Measurements from ENCODE around the gene PHOSPHO1. TPM values are rescaled to one million over a fixed set of nuclear protein-coding genes. Genes with fewer than 3 reads are reported as not detected.

The PHOSPHO1 gene
- total and polyA plus RNA-seq, 2 of the 13 experiments (the other 11 are each of a cell fraction or from before 2014, with no cell fraction given) = not detected

DNA sequence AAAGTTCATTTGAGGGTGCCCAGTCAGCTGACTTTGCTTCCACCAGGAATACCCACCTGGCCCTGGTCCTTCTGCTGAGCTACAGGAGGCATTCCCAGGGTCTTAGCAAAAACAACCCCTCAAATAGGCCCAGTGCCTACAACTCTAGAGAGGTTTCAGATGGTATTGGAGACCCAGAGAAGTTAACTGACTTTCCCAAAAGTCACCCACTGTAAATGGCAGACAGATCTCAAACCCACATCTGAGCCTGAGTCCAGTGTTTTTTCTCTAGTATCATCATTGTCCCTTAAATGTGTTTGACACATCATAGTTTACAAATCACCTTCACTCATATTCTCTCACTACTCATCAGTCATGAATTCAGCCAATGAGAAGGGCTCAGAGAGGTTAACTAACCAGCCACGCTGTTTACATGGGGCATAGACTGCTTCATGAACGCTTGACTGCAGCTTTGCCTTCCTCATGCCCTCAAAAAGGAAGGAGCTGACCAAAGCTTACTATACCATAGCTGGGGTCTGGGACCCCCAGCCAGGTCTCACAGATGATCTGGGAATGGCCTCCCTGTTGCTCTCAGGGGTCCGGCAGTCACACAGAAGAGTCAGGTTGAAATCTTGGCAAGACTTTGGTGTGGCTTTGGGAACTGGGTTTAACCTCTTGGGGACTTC lies 3.7 kb downstream of the PHOSPHO1 start:
- no peaks in the 10 kb centered on the region for H3K9me3 ChIP-seq (ENCODE audit: low read length)
- BruUV-seq (replicated peaks) = no TSS peak
- peaks cover 13 to 85% of the 10 kb centered on the region in 2 experiments; a peak in 4 of 5 replicates for H3K27me3 ChIP-seq (ENCODE audit: control insufficient read depth in 1 of 2, insufficient read depth in 2 of 2, low read length in 2 of 2)
- H3K4me2 ChIP-seq (ENCODE audit: low read depth, low read length) = no peak overlapping the region
- H3K27ac ChIP-seq (ENCODE audit: extremely low read length, insufficient read depth, low read length) = no peak overlapping the region
- 16% methylated on average over 3 of the region's 3 CpGs for WGBS (ENCODE audit: low lambda C conversion rate)
- ATAC-seq (no peak), DNase-seq (ENCODE audit: low spot score) (no peak), FAIRE-seq (no peak)
- peaks cover 45% of the 10 kb centered on the region for H3K4me1 ChIP-seq (ENCODE audit: insufficient read depth, low read length)
- TF ChIP-seq SRF (IDR thresholded peaks at IDR 0.05; ENCODE audit: low read depth, low read length) (no peak), ZNF317 (CRISPR knock-in tag; IDR thresholded peaks at IDR 0.05) (0 out of 2 replicates have a peak, but pooled peaks have one; percentile 30)
- ChIA-PET CTCF (ENCODE audit: low intra/inter-chr PET ratio, low total read pairs) (interaction anchor here (0.7 to 2.4 kb wide), 2 partner anchors 46 to 555 kb away, joined by 3 to 21 read pairs; no protein-coding TSS in a partner anchor), POLR2A (no interaction called here)
- intact Hi-C loops (cut with micrococcal nuclease; ENCODE audit: unreplicated experiment) (loop anchor here (2.0 kb wide), 1 partner anchor 46 kb away; no protein-coding TSS in a partner anchor), in situ Hi-C loops (cut with HindIII; ENCODE audit: extremely low pct_ligation_motif_present, low pct_unique_long_range_greater_than_20kb) (loop anchor here (5.0 kb wide), 1 partner anchor 45 kb away; no protein-coding TSS in a partner anchor)
- no peak overlapping the region for H2AFZ ChIP-seq (ENCODE audit: low read length)
- H4K20me1 ChIP-seq (ENCODE audit: insufficient read depth, low read length) = no peaks in the 10 kb centered on the region
- H3K79me2 ChIP-seq (ENCODE audit: insufficient read depth, low read length) = no peaks in the 10 kb centered on the region
- no peaks in the 10 kb centered on the region for H3K36me3 ChIP-seq (replicated peaks in 1 of 2; ENCODE audit: control insufficient read depth in 1 of 2, insufficient read depth in 2 of 2, low read length in 2 of 2)
- H3K4me3 ChIP-seq (replicated peaks in 1 of 3; ENCODE audit: insufficient read depth in 1 of 3, low read depth in 2 of 3, low read length in 3 of 3) = no peak overlapping the region
- no peak overlapping the region for H3K9ac ChIP-seq (ENCODE audit: insufficient read depth, low read depth, low read length)

DNA sequence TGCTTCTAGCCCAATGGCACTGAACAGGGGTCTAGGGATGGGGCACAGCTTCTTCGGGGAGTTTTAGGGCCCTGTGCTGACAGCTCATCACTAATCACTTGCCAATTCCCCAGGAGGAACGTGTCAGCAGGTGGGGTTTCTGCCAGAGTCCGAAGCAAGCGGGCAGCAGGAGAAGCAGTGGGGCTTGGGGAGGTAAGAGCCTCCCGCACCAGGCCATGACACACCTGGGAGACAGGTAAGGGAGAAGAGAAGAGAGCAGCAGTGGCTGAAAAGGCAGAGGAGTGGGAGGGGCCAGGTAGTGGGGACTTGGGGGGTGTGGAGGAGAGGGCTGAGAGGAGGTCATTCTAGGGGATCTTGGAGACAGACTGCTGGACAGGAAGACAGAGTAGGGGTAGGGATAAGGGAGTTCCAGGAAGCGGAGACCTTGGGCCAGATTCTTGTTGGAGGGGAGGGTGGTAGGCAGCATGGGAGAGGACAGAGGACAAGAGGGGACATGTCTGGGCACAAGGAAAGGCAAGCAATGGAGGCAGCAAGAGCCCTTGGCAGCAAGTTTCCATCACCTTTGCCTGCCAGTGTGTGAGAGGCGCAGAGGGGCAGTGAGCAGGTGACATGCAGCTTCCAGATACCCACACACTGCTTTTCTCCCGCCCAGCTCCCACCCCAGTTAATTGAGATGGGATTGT lies 4.9 kb downstream of the PHOSPHO1 start:
- ChIA-PET CTCF (ENCODE audit: low intra/inter-chr PET ratio, low total read pairs) (interaction anchor here (2.4 kb wide), 1 partner anchor 45 kb away, joined by 21 read pairs; no protein-coding TSS in a partner anchor), POLR2A (no interaction called here)
- Histone ChIP-seq H3K36me3 (replicated peaks in 1 of 2; ENCODE audit: control insufficient read depth in 1 of 2, insufficient read depth in 2 of 2, low read length in 2 of 2) (no peaks in the 10 kb centered on the region), H3K79me2 (ENCODE audit: insufficient read depth, low read length) (no peaks in the 10 kb centered on the region), H3K4me2 (ENCODE audit: low read depth, low read length) (no peak overlapping the region), H3K9ac (ENCODE audit: insufficient read depth, low read depth, low read length) (no peak overlapping the region), H3K4me3 (replicated peaks in 1 of 3; ENCODE audit: insufficient read depth in 1 of 3, low read depth in 2 of 3, low read length in 3 of 3) (no peak overlapping the region), H3K9me3 (ENCODE audit: low read length) (no peaks in the 10 kb centered on the region), H3K4me1 (ENCODE audit: insufficient read depth, low read length) (peaks cover 37% of the 10 kb centered on the region), H2AFZ (ENCODE audit: low read length) (no peak overlapping the region), H3K27me3 (ENCODE audit: control insufficient read depth in 1 of 2, insufficient read depth in 2 of 2, low read length in 2 of 2) (peaks cover 13 to 79% of the 10 kb centered on the region in 2 experiments; a peak in 4 of 5 replicates), H4K20me1 (ENCODE audit: insufficient read depth, low read length) (no peaks in the 10 kb centered on the region), H3K27ac (ENCODE audit: extremely low read length, insufficient read depth, low read length) (no peak overlapping the region)
- no peak for FAIRE-seq
- no TSS peak for BruUV-seq (replicated peaks)
- intact Hi-C loops (cut with micrococcal nuclease; ENCODE audit: unreplicated experiment) = loop anchor here (2.0 kb wide), 1 partner anchor 45 kb away; no protein-coding TSS in a partner anchor
- WGBS (ENCODE audit: low lambda C conversion rate) = 52% methylated on average over 8 of the region's 8 CpGs
- in situ Hi-C loops (cut with HindIII; ENCODE audit: extremely low pct_ligation_motif_present, low pct_unique_long_range_greater_than_20kb) = loop anchor here (5.0 kb wide), 1 partner anchor 43 kb away; no protein-coding TSS in a partner anchor
- no peak for DNase-seq (ENCODE audit: low spot score)
- ATAC-seq = no peak
- TF ChIP-seq, protein P1, sequence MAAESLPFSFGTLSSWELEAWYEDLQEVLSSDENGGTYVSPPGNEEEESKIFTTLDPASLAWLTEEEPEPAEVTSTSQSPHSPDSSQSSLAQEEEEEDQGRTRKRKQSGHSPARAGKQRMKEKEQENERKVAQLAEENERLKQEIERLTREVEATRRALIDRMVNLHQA (CRISPR knock-in tag; IDR thresholded peaks at IDR 0.05) = no peak
- TF ChIP-seq CREM (IDR thresholded peaks at IDR 0.05) (no peak), CREM (CRISPR knock-in tag; IDR thresholded peaks at IDR 0.05) (no peak), PTBP1 (IDR thresholded peaks at IDR 0.05; ENCODE audit: low read depth, low read length, poor library complexity, severe bottlenecking) (no peak)
- TF ChIP-seq, protein P2, sequence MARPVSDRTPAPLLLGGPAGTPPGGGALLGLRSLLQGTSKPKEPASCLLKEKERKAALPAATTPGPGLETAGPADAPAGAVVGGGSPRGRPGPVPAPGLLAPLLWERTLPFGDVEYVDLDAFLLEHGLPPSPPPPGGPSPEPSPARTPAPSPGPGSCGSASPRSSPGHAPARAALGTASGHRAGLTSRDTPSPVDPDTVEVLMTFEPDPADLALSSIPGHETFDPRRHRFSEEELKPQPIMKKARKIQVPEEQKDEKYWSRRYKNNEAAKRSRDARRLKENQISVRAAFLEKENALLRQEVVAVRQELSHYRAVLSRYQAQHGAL (CRISPR knock-in tag; IDR thresholded peaks at IDR 0.05; ENCODE audit: not compliant biosample characterization) = no peak
